DMS79 treated with DMSO at 0.1 percent for 48 hours (cell line): ENCODE measurements around the gene SHKBP1.
"Not testable (repeated sequence)": the region's sequence is repeated elsewhere in the genome, so short reads cannot be mapped to it uniquely, and the experiment has no call there.

Experiments used
- DNase-seq: peaks from one replicate; lab custom pipeline; 2025; lab: John Stamatoyannopoulos, UW

Gene SHKBP1, protein sequence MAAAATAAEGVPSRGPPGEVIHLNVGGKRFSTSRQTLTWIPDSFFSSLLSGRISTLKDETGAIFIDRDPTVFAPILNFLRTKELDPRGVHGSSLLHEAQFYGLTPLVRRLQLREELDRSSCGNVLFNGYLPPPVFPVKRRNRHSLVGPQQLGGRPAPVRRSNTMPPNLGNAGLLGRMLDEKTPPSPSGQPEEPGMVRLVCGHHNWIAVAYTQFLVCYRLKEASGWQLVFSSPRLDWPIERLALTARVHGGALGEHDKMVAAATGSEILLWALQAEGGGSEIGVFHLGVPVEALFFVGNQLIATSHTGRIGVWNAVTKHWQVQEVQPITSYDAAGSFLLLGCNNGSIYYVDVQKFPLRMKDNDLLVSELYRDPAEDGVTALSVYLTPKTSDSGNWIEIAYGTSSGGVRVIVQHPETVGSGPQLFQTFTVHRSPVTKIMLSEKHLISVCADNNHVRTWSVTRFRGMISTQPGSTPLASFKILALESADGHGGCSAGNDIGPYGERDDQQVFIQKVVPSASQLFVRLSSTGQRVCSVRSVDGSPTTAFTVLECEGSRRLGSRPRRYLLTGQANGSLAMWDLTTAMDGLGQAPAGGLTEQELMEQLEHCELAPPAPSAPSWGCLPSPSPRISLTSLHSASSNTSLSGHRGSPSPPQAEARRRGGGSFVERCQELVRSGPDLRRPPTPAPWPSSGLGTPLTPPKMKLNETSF

DNA sequence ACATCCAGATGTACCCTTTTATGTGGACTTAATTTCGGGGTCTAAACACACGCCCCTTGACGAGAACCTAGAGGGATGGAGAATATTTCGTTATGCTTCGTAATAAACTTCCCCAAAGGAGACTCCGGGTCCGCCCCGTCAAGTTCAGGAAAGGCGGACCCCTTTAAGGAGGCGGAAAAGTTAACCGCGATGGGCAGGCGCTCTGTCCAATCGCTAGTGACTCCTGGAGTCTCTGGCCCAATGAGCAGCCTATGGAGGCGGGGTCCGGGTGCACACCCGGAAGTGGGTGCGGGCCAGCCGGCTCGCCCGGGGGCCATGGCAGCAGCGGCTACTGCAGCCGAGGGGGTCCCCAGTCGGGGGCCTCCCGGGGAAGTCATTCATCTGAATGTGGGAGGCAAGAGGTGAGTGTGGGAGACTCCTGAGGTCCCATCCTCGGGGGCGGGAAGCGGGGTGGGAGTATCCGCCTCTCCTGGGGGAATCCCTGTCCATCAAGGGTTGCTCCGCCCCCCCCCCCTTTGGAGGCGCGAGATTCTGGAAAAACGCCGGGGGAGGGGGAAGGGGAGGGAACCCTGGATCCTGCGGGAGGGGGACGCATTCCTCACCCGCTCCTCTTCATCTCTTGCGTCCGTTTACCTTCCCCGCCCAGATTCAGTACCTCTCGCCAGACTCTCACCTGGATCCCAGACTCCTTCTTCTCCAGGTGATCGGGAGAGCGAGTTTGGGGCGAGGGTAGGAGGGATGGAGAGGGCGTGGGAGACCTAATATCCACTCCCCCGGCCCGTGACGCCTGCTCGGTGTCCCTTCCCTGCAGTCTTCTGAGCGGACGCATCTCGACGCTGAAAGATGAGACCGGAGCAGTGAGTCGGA, at the start of gene SHKBP1:
TSS of gene SHKBP1 (plus strand) at position 289 of the 867 bp plus-strand sequence. CDS start at position 316, 27 bp downstream.
- peak; percentile 91 for DNase-seq

DNA sequence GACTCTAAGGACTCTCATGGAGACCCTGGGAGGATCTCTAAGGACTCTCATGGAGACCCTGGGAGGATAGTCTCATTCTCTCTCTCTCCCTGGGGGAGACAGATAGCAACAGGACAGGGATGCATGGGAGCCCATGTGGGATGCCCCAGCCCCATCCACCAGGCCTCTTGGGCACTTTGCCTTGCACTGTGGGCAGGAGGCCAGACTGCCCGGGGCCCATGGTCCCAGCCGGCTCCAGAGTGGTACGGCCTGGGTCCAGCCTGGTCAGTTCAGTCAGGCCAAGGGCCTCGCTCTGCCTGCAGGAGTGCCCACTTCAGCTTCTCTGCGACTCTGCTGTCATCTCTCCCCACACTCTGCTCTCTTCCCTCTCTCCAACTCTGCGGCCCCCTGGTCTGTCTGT, 48.6 kb upstream of the SHKBP1 start:
- no peak for DNase-seq

DNA sequence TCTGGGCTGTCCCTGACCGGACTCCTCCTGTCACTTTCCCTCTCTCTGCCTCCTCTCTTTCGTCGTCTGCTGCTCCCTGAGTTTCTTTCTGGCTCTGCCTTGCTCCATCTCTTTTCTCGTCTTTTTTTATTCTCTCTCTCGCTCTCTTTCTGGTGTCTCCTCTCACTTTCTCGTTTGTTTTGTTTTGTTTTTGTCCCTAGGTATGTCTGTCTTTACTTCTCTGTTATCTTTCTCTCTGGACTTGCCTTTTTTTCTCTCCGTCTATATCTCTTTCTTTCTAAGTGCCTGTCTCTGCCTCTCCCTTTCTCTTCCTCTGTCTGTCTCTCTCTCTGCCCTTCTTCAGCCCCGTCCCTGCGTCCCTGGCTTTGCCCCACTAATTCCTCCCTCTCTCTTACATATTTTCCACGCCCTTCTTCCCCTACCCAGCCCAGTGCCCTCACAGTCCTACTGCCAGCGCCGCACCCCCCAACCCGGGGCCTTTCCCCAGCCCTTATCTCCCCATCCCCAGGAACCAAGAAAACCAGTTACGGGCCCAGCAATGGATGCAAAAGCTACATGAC, 48.1 kb upstream of the SHKBP1 start:
- DNase-seq: no peak

DNA sequence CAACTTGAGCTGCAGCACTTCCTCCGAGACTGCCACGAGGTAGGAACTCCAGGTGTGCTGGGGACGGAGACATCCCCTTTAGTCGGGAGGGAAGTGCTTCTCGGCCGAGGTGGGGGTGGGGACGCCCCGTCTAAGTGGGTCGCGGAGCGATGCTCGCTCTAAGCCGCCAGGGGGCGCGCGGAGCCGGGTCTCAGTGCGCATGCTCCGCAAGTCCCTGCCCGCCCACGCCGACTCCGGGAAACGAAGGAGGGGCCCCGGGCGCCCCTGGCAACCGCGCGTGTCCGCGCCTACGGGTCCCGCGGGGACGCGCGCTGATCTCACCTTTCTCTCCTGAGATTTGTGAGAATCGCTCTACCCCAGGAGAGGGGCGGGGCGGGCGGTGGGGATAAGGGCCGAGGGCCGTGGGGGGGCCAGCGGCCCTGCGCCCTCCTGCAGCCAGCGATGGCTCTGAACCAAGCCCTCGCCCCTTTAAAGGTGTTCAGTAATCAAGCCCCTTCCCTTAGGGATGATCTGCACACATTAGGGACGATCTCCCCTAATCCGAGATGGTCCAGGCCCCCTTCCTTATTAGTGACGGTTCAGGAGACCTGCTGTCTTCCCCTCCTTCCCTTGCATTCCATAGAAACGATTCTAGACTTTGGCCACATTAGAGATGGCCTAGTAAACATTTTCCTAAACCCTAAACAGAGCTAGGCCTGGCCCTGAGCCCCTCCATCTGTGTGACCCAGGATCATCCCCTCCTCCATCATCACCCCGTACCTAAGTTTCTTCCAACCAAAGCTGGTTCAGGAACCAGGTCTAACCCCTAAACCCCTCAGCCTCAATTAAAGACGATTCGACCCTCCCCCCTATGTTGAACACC, 47.3 kb upstream of the SHKBP1 start:
- peak; percentile 81 for DNase-seq

DNA sequence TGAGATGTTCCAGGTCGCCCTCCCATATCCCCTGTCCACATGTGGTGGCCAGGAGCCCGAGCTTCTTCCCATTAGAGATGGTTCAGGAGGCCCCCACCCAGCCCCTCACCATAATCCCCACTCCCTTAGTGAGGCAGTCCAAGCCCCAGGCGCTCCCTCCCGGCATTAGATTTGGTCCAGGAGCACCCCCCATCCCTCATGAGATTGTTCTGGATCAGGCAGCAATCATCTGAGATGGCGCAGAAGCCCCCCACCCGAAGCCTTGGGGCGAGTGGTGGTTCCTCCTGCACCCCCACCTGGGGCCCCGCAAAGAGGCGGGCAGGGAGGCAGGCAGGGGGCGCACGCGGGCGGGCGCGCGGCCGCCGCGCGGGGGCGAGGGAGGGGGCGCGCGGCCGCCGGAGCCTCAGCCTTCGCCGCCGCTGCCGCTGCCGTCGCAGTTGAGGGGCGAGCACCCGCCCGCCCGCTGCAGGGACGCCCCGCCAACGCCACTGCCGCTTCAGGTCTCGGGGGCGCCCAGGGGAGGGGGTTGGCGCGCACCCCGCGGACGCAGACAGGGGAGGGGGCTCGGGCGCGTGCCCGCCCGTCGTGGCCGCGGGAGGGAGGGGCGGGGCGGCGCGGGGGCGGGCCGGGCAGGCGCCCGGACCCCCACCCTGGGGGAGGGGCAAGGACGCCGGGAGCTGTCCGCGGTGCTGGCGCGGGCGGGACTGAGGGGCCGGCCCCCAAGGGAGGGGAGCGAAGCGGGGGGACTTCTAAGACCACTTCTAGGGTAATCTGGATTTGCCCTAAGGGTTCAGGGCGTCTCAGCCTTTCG, 46.4 kb upstream of the SHKBP1 start:
- peak; percentile 36 for DNase-seq

DNA sequence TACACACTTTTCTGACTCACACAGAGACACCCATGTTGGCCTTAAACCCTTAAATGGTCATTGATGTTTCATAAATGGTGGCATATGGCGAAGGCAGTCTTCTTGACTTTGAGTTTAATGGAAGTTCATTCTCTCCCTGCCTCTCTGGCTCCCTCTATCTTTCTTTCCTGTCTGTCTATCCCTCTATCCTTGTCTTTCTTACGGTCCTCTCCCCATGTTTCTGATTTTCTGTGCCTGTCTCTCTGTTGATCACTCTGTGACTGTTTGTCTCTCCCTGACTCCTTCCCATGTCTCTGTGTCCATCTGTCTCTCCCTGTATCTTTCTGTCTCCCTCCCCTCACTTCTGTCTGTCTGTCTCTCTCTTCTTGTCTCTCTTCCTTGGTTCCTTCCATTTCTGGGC, 43.2 kb upstream of the SHKBP1 start:
- no peak for DNase-seq

DNA sequence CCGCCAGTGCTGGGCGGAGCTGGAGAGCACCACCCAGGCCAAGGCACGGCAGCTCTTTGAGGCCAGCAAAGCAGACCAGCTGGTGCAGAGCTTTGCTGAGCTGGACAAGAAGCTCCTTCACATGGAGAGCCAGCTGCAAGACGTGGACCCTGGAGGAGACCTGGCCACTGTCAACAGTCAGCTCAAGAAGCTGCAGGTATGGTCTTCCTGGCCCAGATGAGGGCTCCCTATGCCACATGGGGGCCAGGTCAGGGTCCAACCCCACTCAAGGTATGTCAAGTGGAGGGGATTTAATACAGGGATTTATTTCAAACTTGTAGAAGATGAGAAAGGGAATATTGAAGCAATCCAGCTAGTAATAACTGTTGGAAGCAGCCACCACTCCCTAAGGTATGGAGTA, 42.5 kb upstream of the SHKBP1 start:
- DNase-seq: no peak

DNA sequence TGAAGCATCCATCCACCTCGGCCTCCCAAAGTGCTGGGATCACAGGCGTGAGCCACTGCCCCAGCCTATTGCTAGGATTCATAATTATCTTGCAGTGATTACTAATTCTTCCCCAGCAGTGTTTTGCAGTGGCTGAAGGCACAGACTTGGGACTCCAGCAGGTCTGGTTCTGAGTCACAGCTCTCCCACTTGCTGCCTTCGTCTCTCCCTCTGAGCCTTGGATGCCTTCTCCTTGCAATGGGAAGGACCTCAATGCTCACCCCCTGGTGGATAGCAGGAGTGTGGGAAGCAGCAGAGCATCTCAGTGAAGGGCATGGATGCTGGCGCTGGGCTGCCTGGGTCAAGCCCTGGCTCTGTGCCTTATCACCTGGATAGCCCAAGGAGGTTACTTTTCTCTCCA, 37.6 kb upstream of the SHKBP1 start:
- DNase-seq: no peak

DNA sequence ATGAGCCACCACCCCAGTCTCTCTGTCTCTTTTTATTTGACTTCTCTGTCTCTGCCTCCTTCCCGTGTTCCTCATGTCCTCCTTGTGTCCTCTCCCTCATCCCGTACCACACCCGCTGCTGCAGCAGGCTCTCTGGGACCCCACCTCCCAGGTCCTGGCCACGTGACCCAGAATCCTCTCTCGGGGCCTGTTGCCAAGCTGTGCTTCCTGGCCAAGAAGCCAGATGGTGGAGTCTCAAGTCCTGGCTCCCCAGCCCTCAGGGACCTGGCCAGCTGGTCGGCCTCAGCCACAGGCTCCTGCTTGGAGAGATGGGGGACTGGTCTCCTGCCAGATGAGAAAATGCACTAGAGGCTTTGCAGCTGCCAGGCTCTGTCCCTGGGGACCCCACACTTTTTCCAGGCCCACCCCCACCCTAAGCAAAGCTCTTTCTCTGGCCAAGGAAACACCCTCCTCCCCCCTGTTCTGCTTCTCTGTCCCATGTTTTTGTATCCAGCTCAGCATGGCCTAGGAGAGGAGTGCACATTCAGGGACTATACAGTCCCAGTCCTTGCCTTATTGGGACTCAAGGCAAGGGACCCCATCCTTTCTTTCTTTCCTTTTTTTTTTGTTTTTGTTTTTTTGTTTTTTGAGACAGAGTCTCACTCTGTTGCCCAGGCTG, 34.3 kb upstream of the SHKBP1 start:
- DNase-seq: peak; percentile 69

DNA sequence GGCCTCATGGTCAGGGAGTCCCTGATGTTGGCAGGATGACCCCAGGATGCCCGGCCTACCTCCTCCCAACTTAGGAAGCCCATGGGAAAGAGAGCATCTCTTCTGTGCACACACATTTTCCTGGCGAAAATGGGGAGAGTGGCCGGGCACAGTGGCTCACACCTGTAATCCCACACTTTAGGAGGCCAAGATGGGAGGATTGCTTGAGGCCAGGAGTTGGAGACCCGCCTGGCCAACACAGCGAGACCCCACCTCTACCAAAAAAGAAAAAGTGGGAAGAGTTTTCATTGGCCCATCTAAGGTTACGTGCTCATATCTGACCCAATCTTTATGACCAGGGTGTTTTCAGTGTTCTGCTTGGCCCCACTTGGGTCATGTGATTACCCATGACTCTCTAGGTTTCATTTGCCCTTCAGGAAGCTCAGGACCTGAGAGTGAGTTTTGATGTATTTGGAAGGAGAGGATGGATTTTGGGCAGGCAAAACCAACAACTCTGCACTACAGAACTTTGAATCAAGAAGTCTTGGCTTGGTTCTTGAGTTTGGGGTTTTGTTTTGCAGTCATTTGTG, 33.6 kb upstream of the SHKBP1 start:
- no peak for DNase-seq

DNA sequence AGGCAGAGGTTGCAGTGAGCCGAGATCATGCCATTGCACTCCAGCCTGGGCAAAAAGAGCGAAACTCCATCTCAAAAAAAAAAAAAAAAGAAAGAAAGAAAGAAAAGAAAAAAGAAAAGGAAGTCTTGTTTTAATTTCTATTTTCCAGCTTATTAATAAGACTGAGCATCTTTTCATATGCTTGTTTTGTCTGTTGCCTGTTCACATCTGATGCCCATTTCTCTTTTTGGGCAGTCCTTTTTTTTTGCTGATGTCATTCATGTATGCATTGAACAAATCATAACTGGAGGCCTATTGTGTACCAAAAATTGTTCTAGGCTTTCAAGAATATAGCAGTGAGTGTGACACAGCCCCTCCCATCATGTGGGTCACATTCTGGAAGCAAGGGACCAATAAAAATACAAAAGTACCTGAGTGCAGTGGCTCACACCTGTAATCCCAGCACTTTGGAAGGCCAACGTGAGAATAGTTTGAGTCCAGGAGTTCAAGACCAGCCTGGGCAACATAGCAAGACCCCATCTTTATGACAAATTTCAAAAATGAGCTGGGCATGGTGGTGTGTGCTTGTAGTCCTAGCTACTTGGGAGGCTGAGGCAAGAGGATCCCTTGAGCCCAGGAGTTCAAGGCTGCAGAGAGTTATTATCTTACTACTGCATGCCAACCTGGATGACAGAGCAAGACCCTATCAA, 30.4 kb upstream of the SHKBP1 start:
- not testable (repeated sequence) for DNase-seq

DNA sequence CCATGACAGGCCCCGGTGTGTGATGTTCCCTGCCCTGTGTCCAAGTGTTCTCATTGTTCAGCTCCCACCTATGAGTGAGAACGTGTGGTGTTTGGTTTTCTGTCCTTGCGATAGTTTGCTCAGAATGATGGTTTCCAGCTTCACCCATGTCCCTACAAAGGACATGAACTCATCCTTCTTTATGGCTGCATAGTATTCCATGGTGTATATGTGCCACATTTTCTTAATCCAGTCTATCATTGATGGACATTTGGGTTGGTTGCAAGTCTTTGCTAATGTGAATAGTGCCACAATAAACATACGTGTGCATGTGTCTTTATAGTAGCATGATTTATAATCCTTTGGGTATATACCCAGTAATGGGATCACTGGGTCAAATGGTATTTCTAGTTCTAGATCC, 29.5 kb upstream of the SHKBP1 start:
- DNase-seq: not testable (repeated sequence)

DNA sequence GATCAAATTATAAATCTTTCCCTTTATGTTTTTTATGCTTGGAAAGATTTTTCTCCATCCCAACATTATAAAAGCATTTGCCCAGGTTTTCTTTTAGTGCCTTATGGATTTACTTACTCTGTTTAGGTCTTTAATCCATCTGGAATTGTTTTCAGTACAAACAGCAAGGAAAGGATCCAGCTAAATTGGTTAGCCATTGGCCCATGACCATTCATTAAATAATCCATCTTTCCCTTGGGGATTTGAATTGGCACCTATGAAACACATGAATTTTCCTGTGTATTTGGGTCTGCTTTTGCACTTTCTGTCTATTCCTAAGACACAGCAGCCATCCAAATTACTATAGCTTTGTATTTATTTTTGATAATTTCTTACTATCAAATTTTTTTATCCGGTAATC, 28.8 kb upstream of the SHKBP1 start:
- no peak for DNase-seq

DNA sequence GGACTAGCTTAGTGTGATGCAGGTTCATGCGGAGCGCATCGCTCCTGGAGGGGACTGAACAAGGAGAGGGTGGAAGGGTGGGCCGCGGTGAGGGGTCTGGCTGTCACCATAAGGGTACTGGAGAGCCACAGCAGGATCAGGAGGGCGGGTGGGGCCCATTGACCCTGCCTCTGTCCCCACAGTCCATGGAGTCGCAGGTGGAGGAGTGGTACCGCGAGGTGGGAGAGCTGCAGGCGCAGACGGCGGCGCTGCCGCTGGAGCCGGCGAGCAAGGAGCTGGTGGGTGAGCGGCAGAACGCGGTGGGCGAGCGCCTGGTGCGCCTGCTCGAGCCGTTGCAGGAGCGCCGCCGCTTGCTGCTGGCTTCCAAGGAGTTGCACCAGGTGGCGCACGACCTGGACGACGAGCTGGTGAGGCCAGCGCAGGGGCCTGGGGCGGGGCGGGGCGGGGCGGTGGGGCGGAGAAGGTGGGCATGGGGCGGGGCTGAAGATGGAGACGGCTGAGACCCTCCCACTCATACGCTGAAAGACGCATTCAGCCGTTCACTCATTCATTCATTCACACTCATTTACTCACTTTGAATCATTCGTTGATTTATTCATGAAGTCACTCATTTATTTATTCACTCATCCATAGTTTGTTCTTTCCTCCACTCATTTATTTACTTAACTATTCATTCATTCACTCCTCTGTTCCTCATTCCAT, 27.5 kb upstream of the SHKBP1 start:
- no peak for DNase-seq

DNA sequence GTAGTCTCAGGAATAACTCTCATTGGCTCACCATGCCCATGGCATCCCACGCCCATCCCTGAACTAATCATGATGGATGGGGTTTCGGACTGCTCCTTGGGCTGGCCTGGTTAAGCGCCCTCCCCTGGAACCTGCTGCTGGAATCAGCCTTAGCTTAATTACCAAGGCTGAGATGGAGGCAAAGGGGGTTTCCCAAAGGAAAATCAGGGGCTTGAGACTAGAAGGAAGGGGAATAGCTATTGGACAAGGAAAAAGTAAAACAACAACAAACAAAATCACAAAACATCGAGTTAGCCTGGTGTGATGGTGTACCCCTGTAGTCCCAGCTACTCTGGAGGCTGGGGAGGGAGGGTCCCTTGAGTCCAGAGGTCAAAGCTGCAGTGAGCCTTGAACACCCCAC, 25.7 kb upstream of the SHKBP1 start:
- no peak for DNase-seq

DNA sequence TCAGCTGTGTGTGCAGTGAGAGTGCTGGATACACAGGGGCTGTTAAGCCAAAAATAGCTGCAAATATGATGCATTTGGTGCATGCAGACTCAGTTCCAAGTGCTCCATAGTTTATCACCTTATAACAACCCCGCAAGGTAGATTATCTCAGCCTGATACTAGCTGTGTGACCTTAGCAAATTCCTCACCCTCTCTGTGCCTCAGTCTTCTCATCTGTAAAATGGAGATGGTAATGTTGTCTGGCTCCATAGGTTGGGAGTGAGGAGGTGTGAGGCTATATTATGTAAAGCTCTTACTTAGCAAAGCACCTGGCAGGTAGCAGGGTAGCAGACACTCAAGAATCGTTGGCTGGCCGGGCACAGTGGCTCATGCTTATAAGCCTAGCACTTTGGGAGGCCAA, 23.8 kb upstream of the SHKBP1 start:
- DNase-seq: no peak

DNA sequence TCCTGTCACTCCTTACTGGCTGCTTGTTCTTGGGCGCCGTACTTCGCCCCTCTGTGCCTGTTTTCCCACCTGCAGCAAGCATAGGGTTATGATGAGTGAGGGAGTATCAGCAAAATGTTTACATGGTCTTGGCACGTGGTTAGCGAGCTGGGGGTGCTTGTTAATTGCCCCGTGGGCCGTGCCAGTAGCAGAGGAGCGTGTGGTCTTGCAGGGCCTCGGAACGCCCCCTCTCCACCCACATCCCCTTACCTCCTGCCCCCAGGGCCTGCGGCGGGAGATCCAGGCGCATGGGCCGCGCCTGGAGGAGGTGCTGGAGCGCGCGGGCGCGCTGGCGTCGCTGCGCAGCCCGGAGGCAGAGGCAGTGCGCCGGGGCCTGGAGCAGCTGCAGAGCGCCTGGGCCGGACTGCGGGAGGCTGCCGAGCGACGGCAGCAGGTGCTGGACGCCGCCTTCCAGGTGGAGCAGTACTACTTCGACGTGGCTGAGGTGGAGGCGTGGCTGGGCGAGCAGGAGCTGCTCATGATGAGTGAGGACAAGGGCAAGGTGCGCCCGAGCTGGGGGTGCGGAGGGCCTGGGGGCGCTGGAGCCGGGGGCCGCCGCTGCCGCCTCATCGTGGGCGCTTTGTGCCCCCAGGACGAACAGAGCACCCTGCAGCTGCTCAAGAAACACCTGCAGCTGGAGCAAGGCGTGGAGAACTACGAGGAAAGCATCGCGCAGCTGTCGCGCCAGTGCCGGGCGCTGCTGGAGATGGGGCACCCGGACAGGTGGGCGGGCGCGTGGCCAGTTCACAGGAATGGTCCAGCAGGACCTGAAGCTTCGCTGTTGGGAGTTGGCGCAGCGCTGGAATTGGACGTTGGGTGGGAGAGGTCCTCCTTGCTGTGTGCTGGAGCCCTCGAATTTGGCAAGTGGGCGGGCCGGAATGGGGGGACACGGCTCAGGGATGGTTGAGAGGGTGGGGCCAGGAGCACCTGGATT, 22.5 kb upstream of the SHKBP1 start:
- DNase-seq: no peak
